Smooth muscle cell of the brain vasculature (primary cell): ENCODE results near the gene SLC22A17.

Source experiments
- DNase-seq: peaks from one replicate; pipeline ENCODE4 v3.0.0-alpha.2; 2012; ENCODE audit warnings: low read depth, low spot score

The SLC22A17 gene

GRCh38 chr14:23364164-23365035 lies 11.7 kb upstream of the SLC22A17 start:
- DNase-seq = no peak

- no peak for DNase-seq
Measured at GRCh38 chr14:23362200-23362599, 9.5 kb upstream of the SLC22A17 start.

DNA sequence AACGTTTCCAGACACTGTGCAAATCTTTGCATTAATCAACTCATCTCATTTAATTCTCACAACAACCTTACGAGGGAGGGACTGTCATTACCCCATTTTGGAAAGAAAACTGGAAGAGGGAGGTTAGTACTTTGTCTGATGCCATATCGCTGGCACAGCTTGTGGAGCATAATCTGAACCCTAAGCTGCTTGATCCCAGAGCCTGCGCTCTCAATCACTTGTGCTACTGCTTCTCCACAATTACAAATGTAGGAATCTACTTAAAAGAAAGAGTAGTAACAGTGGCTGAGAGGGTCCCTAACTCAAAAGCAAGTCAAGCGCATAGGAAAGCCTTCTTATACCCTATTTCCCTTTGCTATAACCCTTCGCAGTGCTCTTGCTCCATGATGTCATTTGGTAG lies 9.1 kb upstream of the SLC22A17 start:
- DNase-seq = no peak

- no peak for DNase-seq
Measured at GRCh38 chr14:23361320-23361719, 8.6 kb upstream of the SLC22A17 start.

DNA sequence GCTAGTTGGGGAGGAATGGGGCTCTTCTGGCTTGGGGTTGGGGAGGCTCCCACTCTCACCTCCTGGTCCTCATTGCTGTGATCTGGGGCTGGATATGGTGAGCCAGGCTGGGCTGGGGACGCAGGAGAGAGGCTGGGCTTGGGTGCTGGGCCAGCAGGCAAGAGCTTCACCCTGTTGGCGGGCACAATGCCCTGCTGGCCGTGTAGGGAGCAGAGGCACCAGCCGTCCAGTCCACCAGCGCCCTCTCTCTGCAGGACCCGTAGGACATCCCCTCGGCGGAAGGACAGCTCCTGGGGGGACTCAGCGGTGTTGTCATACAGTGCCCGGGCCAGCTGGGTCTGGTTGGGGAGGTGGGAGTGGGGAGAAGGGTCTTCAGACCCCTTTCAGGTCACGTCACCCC lies 7.8 kb upstream of the SLC22A17 start:
- DNase-seq = no peak

- no peak for DNase-seq
Measured at GRCh38 chr14:23359722-23360447, 7.2 kb upstream of the SLC22A17 start.

GRCh38 chr14:23359167-23359626 lies 6.5 kb upstream of the SLC22A17 start:
- DNase-seq = no peak

DNA sequence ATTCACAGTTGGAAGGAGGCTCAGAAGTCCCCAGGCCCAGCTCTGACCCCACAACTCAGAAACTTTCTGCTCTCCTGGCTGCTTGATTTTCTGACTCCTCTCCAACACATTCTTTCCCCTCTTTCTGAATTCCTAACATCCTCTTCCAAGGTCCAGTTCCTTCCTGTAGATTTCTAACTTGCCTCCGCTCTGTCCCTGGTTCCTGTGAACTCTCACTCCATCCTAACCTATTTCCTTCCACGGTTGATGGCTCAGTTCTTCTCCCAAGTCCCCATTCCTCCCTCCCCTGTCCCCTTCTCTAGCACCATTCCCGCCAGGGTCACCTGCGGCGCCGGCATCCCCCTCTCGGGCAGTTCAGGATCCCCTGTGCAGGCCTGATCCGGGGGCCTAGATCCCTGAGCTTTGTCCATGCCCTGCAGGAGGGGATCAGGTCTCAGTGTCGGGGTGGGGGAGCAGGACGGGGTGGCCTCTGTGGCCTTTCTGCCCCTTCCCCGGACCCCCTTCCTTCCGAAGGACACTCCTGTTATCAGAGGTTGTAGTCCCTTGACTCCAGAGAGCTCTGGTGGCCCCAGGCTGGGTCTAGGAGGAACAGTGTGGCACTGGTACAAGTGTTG lies 6.0 kb upstream of the SLC22A17 start:
- no peak for DNase-seq

DNA sequence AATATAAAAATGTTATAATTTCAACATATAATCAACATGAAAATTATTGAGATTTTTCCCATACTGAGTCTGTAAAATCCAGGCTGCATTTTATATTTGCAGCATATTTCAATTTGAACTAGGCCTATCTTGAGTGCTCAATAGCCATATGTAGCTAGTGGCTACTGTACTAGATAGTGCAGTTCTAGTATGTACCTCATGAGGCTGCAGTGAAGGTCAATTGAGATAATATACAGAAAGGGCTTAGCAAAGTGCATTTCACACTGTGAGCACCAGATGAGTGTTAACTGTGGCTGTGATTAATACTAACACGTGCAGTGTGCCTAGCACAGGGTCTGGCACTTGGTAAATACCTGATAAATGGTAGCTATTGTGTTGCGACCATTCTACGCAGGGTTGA lies 5.4 kb upstream of the SLC22A17 start:
- no peak for DNase-seq

GRCh38 chr14:23357261-23357660 lies 4.6 kb upstream of the SLC22A17 start:
- no peak for DNase-seq

DNA sequence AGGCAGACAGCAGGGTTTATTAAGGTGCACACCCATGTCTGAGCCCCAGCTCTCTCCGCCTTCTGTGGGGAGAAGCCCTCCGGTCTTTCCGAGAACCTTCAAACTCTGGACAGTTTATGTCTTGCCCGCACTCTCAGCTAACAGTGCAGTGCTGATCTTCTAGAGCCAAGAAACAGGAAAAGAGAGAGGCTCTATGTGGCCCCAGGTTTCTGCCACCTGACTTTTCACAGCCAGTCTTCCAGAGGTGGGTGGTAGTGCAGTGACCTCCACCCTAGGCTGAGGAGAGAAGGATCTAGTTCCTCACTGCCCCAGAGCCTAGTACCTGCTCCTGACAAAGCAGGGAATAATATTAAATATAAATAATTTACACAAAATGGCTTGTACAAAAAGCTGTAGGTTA lies 4.0 kb upstream of the SLC22A17 start:
- no peak for DNase-seq

DNA sequence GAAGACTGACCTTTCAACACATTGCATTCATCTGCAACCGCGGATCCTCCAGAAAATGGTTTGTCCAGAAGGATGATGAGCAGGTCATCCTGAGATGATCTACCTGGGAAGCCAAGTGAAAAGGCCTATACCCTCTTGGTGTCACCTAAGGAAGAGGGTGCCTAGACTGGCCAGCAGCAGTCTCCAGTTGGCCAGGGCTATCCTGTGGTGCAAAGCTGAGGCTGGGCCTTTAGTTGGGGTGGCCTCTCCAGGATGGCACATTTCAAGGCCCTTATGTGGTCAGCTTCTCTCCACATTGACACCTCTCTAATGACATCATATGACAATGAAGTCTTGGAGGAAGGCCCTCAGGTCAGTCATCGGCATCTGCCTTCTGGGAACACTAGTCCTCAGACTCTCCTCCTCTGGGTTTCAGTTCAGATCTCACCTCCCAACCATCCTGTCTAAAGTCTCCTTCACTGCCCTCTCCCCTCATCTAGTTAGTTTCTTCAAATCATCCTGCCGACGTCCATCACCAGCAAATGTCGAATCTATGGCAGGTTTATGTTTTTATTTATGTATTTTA lies 3.3 kb upstream of the SLC22A17 start:
- DNase-seq = no peak

DNA sequence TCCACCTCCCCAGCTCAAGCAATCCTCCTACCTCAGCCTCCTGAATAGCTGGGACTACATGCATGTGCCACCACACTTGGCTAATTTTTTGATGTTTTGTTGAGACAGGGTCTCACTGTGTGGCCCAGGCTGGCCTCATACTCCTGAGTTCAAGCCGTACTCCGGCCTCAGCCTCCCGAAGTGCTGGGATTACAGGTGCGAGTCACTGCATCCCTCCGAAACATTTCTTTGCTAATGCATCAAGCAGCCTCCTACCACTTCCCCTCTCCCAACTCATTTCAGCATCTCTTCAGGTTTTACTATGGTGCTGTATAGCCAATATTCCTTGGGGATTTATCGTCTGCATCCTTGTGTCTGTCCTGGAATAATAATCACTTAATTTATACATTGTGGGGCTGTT lies 2.3 kb upstream of the SLC22A17 start:
- DNase-seq = no peak

GRCh38 chr14:23353433-23353780 lies 720 bp upstream of the SLC22A17 start:
- DNase-seq = no peak

GRCh38 chr14:23351681-23352505 lies 794 bp downstream of the SLC22A17 start:
- DNase-seq = no peak

DNA sequence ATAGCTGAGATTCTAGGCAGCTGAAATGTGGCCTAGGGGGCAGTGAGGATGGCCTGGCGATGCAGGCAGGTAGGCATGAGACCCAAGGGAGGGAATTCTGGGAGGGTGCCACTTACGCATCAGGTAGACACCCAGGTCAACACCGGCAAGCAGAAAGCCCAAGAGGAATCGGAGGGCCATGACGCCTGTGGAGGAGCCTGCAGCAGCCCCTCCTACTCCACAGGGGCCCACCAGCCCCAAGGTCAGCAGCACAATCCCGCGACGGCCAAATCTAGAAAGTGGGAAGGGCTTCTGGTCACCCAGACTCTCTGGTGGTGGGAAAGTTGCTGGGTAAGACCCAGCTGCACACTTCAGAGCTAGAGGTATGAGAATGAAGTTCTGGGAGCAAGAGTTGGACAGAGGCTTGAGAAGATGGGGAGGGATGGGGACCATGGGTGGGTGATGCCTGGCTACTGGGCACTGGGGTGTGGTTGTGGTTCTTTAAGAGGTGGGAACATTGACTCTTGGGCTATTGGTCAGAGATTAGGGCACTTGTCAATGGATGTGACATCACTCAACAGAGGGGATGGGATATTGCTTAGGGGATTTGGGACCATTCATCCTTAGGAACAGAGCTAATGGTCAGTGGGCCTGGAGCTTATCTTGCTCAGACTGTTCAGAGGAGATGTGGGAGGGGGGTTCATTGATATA lies 3.4 kb downstream of the SLC22A17 start:
- no peak for DNase-seq

- no peak for DNase-seq
Measured at GRCh38 chr14:23348297-23348655, 4.4 kb downstream of the SLC22A17 start.

DNA sequence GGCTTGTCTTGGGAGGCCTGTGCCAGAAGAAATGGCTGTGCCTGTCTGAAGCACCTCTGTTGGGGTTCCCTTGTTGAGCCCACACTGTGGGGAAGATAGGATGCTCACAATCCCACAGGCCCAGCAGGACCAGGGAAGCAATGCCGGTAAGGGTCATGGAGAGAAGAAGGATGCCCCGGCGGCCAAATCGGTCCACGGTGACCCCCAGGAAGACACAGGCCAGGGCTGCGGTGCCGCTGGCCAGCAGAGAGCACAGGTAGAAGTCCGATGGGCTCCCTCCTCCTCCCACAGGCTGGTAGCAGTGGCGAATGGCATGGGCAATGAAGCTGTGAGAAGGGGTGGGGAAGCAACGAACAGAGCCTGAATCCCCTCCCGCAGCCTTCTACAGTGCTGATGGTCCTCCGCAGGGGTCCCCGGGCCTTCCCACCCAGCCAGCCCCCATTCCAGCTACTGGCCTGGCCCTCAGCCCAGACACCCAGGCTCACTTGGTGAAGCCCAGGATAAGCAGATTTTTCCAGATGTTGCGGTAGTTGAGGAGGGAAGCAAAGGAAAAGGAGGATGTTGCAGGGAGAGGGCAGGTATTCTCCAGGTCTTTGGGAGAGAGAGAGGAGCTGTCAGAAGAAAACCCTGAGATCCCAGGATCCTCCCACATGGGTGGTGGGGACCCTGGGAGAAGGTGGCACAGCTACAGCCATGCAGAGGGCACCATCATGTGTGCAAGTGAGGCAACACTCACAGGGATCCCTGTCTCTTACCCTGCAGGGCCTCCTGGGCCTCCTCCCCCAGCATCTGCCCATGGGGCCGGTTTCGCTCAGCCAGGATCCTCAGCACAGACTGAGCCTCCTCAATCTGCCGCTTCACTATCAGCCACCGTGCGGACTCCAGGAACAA lies 5.0 kb downstream of the SLC22A17 start:
- DNase-seq = no peak

DNA sequence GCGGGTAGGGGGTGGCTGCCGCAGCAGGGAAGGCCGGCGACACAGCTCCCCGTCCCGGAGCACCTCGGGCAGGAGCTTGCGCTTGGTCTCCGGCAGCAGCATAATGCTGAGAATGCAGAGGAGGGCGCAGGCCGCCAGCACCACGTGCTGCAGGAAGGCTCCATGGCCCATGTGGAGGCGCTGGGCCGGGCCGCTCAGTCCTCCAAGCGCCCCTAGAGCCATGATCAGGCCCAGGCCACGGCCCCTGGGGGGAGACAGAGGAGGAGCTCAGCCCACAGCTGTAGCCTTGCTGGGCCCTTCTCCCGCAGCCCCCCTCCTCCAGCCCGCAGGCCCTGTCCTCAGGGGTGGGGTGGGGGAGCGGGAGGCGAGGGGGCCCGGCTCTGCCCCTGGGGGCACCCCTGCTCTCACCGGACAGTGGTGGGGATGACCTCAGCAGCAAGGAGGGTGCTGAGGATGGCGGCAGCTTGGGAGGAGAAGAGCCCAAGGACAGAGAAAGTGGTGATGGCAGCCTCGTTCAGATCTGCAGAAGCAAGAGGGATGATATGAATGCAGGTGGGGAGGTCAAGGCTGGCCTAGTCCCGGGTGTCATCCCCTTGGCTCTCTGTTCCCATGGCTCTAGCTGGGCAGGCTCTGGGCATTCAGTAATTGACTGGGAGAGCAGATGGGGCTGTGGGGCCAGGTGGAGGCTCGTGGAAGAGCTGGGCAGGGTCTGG lies 5.8 kb downstream of the SLC22A17 start:
- no peak for DNase-seq
